Effector CD4-positive, alpha-beta T cell (primary cell): ENCODE measurements around the gene DHRS12.

Experiments
- DNase-seq: peaks from one replicate; pipeline ENCODE4 v3.0.0-alpha.2; 2020

The DHRS12 gene

GRCh38 chr13:51806566-51806965 is 2.6 kb upstream of the DHRS12 start:
- no peak for DNase-seq

DNA sequence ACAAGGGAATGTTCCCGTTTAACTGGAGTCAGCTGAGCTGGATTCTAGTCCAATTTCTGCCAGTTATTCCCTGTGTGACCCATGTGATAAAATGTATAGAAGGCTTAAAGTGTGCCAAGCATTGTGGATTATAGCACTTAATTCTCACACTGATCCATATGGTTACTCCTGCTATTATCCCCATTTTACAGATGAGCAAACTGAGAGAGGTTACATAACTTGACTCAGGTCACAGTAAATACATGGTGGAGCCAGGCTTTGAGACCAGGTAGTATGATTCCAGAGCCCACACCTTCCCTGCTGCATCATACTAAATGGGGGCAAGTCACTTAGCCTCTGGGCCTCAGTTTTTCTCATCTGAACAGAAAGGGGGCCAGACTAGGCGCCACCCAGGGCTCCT is 2.0 kb upstream of the DHRS12 start:
- DNase-seq, result no peak

DNA sequence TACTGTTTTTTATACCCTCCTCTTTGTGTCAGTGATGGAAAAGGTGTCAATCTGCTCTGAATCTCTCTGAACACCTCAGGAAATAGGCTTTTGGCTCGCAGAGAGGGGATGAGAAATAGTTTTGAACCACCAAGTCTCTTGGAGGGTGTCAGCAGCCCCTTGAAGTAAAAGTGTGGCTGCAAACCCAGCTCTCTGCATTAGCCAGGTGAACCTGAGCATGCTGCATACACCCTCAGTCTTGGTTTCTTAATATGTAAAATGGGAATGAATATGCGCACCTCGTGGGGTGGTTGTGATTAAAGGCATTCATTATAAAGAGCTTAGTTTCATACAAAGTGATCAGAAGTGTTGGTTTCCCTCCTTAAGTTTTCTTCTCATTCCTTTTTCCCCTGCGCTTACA is 1.4 kb upstream of the DHRS12 start:
- no peak for DNase-seq

- DNase-seq, result no peak
These were observed 571 bp upstream of the DHRS12 start for GRCh38 chr13:51804295-51805172.

DNA sequence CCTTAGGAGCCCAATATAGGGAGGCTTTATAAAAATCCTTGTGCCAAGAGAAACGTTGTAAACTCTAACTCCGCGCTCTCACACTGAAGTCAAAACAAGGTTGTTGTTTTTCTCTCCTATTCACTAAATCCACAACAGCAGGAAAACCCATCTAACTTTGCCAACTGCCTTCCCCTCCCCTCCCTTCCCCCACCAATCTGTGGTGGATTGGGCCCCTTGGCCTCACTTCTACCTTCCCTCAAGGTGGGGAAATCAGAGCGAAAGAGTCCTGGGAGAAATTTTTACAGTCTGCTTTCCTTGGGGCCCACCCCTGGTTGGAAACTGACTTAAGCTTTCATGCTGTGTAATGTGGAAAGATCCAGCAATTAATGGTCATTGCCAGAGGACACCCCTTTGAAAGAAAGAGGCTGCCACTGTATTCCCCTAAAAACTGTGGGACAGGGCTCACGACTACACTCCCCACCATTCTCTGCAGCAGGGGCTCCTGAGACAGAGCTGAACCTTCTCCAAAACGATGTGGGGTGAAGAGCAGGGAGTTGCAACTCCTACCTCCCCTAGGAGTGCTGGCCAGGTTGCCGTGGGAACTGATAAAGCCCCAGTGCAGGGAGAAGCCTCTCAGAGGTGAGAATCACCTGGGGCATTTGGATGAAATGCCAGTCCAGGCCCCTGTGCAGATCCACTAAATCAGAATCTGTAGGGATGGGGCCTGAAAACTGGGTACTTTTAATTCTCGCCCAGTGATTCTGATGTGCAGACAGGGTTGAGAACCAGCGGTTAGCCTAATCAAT is 1.1 kb downstream of the DHRS12 start:
- no peak for DNase-seq

DNA sequence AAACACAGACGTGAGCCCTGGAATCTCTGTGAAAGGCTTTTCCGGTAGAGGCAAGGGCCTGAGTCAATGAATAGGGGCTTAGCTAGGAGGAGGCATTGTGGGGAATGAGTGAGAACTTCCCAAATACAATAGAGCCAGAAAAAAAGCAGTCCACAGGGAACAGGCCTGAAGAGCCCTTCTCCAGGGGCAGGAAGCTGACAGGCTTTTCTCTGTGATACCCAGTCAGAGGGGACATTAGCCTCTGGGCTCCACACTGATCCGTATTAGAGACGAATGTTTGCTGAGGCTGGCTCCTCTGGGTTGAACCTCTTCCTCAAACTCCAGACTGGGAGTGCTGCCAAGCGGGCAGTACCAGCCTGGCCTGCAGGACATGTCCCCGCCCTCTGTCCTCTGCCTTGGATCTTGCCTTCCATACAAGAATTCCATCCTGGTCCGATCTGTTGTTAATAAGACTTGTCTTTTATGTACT is 2.3 kb downstream of the DHRS12 start:
- no peak for DNase-seq

GRCh38 chr13:51800486-51800885 is 3.5 kb downstream of the DHRS12 start:
- no peak for DNase-seq

DNA sequence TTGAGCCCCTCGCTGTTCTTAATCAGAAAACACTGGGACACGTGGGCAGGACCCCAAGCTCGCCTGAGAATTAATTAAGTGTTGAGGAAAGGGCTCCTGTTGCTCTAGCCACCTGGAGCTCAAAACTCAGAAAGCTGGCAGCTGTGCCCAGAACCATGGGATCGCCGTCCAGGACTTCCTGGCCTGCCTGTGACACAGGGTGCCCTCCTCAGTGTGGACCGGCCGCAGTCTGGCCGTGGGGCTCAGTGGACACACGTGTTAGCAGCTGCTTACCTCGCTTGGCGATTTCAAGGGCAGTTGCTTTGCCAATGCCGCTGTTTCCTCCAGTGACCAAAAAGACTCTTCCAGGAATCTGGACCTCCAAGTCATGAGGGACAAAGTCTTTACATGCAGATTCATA is 4.7 kb downstream of the DHRS12 start:
- no peak for DNase-seq

- DNase-seq, result peak; percentile 49
These were observed 6.1 kb downstream of the DHRS12 start for GRCh38 chr13:51797664-51798488.

DNA sequence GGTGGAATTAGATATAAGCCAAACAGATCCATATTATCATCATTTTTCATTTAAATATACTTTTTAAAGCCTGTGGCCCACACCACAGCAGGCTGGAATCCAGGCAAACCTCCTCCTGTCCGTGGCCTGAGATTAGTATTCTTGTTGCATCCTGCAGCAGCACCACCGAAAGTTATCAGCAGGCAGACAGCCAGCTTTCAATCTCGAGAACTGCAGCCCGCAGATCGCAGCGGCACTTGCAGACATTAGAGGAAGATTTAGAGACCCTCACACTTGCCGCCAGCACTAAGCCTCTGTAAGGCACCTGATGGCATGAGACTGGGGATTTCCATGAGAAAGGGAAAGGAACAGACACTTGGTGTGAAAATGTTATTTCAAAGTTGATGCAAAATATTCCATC is 7.4 kb downstream of the DHRS12 start:
- no peak for DNase-seq

GRCh38 chr13:51795419-51795818 is 8.5 kb downstream of the DHRS12 start:
- no peak for DNase-seq

DNA sequence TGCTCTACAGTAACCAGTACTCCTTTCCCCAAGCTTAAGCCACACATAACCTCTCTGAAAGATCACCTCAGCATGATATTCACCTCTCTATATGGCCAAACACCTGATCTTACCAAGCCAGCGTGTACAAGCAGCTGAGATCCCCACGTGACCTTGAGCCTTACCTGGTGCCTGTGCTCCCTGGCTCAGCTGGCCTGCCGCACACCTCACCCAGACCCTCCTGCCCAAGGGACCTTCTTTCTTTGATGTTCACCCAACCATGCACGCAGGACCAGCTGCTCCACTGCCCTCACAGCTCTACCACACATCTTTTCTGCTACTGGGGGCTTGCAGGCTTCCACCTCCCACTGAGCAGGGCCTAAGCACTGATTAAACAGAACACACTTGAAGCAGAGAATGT is 9.0 kb downstream of the DHRS12 start:
- no peak for DNase-seq

- DNase-seq, result no peak
These were observed 10.2 kb downstream of the DHRS12 start for GRCh38 chr13:51793570-51794271.

GRCh38 chr13:51786425-51787265 is 17.3 kb downstream of the DHRS12 start:
- no peak for DNase-seq

GRCh38 chr13:51785712-51786424 is 18.1 kb downstream of the DHRS12 start:
- no peak for DNase-seq

GRCh38 chr13:51784097-51784496 is 19.9 kb downstream of the DHRS12 start:
- DNase-seq, result no peak

- DNase-seq, result no peak
These were observed 20.4 kb downstream of the DHRS12 start for GRCh38 chr13:51783428-51784094.

- DNase-seq, result no peak
These were observed 21.8 kb downstream of the DHRS12 start for GRCh38 chr13:51782026-51782710.

DNA sequence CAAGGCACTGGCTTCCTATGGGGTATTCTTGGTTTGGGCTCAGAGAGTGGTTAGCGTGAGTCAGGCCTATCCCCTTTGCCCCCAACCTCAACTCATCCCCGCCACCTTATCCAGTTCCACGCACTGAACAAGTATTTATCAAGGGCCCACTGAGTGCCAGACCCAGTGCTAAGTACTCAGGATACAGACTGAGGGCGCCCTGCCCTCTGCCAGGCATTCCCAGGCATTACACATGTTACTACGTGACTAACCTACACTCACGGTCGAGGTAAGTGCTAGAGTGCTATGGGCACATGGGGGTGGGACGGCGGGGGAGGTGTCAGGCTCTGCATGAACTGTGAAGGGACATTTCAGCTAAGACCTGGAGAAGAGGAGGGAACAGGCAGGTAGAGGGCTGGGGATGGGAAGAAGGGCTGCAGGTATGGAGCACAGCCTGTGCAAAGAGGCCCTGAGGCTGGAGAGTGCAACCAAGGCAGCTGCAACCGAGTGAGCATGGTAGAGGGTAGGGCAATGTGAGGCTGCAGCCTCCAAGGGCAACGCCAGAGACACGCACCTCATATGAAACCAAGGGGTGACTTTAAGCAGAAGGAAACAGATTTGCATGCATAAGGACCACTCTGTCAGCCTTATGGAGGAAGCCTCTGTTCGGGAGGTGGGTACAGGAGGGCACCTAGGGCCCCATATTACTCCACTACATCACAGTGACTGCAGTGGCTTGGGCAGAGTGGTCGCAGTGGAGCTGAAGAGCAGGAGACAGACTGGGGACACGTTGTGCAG is 22.5 kb downstream of the DHRS12 start:
- no peak for DNase-seq
